GM18502 (cell line): Measurements from ENCODE around the gene ABCC8.

Experiments
- ATAC-seq: cut with Tn5 transposase; IDR thresholded peaks from one replicate; pipeline ENCODE4 v1.9.1; 2021; ENCODE audit warnings: mild to moderate bottlenecking; ENCODE audit not compliant: unreplicated experiment, poor library complexity

ABCC8 gene

DNA sequence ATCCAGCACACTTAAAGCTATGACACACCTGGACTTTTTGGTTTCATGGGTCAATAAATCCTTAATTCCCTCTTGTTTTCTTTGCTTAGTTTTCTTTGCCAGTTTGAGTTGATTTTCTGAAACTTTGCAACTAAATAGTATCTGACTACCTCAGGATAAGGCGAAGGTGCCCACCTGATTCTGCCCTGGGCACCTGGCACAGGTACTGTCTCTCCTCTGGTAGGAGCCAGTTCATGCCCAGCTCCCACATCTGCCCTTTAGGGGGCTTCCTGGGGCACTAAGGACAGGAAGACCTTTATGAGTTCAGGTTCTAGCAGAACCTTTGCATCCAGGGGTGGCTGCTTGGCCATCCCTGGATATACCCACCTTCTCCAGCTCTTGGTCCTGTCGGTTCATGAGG, 68.6 kb downstream of the ABCC8 start:
- no peak for ATAC-seq

DNA sequence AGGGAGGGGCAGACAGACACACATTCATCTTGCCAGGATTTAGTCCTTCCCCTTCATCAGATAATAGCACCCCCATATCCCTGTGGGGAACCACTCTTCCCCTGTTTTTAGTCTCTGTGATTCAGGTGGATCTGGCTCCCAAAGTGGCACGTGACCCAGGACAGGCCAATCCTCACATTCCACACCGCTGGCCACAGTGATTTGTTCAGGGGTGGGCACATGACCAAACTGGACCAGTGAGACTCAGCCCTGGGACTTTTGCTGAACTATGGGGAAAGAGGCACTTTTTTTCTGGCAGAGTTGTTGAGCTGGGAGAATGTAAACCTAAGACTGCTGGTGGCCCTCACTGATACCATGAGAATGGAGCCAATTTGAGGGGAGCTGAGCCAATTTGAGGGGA, 69.1 kb downstream of the ABCC8 start:
- no peak for ATAC-seq

DNA sequence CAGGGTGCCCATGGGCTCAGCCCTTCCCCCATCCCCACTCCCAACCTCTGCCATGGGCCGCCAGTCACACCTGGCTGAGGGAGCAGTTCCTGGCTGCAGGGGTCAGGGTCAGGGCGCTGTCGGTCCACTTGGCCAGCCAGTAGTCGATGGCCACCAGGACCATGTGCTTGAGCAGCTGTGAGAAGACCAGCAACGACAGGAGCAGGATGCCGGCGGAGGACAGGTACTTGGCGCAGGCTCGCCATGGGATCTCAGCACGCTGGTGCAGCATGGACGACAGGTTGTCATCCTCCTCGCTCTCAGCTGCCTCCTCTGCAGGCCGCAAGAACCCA, 69.9 kb downstream of the ABCC8 start:
- no peak for ATAC-seq

DNA sequence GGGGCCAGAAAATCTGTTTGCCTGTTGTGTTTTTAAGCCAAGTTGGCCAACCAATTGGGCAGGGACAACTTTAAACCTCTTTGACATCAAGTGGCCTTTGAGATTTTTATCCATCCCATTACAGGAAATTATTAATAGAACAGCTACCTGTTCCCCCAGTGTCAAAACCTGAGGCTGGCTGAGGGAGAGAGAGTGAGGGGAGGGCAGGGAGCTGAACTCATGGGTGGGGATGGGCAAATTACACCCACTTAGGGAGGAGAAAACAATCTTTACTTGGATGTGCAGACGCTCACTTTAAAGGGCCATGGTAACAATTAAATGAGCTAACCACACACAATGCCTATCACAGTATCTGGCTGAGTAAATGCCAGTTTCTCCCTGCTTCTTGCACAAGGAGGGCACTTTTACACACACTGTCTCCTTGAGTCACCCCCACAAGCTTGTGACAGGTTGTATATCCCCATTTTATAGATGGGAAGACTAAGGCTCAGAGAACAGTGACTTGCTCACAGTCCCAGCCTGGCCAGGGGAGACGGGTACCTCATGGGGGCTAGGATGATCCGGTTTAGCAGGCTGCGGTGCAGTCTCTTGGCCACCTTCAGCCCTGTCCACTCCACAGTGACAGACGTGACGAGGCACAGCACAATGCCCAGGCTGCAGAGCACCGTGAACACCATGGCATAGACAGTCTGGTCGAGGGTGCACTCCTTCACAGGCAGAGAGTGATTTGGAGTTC, 70.4 kb downstream of the ABCC8 start:
- ATAC-seq, result no peak

DNA sequence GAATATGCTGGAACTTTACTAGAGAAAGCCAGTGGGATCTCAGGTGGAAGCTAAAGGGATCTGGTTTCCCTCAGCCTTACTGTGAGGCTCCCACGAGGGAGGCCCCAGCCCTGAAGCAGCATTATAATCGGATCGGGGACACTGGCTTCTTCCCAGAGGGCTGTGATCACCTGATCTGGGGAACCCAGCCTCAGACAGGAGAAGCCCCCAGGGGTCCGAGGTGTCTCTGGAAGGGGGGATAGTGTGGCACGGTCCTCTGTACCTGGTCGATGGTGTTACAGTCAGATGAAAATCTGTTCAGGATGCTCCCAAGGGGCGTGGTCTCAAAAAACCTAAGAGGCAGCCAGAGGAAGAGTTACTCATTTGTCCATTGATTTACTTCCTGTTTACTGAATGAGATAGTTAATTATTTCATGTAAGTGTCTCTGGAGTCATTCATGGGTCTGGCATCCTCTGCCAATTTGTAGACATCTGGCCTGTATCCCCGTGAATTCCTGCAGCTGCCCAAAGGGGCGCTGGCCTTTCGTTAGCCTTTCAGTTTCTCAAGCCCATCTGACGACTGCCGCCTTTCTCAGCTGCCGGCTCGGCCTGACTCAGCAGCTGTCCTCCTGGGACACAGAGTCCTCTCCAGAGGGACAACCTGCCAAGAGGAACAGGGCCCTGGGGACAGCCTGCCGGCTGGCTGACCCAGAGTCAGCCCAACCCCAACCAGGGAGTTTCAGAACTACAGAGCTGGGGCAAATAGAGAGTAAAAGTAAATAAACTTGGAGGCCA, 71.2 kb downstream of the ABCC8 start:
- no peak for ATAC-seq

DNA sequence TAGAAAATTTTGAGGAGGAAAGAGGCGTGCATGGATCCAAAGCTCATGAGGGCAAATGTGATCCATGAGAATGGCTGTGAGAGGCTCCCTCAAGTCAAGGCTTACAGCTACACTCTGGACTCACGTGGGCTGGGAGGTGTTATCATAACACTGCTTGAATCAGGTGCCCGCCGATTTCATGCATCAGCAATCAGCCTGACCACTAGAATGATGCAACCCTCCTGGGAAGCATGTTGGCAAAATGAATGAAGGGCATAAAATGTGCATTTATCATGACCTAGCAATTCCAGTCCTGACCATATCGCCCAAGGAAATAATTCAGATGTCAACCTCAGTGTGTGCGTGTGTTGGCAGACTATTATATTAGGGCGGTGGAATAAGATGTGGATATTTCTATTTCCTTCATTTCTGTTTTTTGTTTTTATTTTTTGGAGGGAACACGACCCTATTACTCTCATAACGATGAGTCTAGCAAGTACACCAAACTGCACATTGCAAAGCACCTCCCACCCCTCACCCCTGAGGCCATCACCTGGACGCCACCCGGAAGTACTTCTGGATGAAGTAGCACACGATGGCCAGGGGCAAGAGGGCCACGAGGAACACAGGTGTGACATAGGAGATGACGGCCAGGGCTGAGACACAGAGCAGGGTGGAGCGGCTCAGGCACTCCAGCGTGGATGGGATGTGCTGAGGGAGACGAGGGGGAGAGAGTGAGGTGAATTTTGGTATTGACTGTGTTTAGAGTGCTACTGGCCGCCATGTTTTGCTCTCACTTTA, 72.5 kb downstream of the ABCC8 start:
- ATAC-seq, result no peak

DNA sequence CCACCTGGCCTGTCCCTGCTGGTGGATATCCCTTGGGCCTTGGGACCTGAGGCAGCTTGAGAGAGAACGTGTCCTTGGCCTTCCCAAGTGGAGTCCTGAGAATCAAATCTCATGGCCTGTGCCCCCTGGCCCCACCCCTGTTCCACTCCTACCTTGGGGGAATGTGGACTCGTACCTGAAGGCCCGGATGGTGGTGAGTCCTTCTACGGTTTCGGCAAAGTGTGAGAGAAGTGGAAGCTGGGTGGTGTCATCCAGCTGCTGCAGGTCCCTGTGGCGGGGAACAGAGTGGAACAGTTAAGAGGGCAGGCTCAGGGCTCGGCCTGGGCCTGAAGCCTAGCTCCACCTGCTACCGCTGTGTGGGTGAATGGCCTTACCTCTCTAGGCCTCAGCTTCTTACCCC, 74.2 kb downstream of the ABCC8 start:
- no peak for ATAC-seq

DNA sequence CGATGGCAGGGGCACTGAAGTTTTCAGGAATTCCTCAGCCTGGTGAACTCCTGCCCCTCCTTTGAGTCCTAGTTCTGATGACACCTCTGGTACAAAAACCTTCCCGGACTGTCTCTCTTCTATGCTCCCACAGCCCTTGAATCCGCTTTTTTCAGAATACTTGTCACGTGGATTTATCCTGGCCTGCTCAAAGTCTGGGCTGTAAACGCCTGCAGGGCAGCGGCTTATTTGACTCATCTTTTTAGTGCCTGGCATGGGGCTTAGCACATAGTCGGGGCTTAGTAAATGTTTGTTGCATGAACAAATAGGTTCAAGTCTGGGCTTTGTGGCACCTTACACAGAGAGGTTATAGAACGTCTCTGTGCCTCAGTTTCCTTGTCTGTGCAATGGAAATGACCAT, 74.8 kb downstream of the ABCC8 start:
- ATAC-seq, result no peak

DNA sequence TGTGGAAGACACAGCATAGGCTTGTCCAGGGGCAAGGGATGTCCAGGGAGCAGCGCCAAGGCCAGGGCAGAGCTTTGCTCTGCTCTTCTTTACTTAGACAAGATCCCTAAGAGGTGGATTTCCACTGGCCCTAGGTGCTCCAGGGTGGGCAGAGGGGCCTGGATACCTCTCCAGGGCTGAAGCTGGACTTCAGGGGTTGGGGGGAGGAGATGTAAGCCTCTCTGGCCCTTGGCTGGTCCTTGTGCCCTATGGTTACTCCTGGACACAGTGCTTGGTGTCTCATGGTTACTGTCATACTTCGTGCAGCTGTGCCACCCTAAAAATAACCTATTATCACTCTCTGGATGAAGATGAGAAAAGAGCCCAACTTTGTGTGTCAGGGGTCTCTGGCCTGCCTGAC, 75.3 kb downstream of the ABCC8 start:
- ATAC-seq, result no peak

DNA sequence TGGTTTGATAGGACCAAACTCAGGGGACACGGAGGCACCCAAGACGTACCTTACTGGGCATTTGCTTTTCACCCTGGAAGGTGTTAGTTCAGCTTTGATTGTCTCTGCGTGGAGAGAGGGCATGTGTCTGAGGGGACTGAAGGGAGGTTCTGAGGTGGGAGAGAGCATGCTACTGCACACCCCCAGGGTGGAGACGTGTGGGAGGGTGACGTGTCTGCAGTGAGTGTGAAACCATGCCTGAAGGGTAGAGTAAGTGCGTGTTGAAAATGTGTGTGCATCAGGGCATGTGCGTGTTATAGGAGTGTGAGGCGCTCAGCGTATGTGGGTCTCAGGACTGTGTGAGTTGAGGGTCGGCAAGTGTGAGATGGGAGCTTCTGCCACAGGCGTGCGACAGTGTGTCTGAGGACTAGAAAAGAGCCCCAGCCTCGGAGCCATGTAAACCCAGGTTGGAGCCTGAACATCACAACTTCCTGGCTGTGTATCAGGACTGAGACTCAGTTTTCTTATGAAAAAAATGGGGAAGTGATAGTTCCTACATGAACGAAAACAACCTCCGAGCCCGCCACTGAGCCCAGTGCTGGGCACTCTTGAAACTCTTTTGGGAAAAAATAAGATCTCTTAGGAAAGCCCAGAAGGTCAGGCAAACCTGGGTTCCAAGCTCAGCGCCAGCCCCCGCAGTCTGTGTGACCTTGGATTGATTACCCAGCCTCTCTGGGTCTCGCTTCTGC, 76.4 kb downstream of the ABCC8 start:
- peak; percentile 72 for ATAC-seq

DNA sequence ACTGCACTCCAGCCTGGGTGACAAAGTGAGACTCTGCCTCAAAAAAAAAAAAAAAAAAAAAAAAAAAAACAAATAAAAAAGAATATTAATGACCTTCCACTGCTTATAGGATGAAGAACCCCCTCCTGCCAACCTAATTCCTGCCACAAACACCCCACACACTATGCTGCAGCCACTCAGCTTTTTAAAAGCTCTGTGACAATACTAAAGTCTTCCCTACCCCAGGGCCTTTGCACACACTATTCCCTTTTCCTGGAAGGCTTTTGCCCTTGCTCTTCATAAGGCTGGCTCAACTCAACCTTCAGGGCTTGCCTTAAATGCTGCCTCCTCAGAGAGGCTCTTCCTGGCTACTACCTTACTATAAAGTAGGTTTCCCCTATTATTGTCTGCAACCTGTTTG, 77.4 kb downstream of the ABCC8 start:
- no peak for ATAC-seq

DNA sequence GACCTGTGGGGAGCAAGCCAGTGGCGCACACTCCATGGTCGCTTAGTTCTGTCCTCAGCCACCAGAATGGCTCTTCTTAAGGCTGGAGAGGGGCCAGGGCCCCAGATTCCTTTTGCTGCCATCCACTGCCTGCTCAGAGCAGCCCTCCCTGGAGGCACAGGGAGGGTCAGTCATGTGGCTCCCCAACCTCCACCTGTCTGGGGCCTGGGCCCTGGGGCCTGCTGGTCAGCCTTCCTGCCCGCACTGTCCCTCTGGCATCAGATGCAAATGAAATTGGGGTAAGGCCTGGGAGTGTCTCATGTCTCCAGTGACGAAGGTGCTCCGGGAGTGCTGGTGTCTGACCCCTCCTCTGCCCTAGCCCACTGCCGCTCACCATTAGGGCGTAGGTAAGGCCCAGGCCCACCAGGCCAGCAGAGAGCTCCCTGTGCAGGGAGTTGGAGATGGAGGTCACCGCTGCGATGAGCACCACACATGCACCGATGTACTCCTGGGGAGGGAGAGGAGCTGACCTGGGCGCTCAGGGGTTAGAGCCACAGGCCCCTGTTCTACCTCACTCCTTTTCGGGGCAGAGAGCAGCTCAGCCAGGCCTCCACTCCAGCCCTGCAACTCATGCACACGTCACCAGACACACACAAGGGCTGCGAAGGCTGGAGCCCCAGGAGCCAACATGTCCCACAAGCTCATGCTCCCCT, 79.2 kb downstream of the ABCC8 start:
- ATAC-seq, result no peak

DNA sequence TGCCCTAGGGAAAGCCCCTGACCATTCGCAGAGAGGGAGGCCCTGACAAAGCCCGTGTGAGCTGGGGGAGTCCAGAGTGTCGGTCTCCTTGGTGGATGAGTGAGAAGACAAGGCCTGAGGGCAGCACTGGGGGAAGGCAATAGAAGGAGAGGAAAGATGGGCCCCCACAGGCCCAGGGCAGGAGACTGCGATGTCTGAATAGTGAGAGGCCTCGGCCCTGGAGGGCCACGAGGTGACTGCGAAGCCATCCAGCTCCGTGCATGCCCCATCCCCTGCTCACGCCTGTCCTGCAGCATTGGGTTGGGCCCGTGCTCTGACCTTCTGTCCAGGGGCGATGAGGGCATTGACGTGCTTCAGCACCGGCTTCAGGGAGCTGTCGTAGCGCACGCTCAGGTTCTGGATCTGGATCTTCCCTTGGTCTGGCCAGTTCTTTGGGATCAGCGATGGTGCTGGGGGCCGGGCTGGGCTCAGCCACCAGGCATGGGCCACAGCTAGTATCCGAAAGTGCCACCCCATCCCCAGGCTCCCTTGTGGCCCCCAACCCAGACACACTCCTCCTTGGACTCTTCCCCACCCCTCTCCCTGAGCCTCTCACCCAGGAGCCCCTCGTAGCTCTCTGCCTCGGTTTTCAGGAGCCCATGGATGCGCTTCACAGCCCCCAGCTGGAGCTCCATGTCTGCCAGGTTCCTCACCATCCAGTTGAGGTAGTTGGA, 79.9 kb downstream of the ABCC8 start:
- ATAC-seq, result no peak

DNA sequence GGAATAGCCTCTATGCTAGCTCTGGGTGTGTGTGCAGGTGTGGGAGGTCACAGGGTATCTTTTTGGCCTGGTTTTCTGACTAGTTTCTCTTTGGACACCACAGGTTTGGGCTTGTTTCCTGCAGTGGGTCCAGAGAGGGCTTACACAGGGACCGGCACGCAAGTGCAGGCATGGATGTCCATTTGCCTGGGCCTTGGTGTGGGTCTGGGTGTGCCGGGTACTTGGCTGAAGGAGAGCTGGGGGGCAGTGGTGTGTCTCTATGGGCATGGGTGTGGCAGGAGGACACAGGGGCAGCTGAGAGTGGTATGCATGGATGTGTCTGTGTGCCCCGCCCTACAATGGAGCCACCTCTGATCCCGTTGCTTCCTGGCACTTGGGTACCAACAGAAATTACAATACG, 80.7 kb downstream of the ABCC8 start:
- no peak for ATAC-seq

DNA sequence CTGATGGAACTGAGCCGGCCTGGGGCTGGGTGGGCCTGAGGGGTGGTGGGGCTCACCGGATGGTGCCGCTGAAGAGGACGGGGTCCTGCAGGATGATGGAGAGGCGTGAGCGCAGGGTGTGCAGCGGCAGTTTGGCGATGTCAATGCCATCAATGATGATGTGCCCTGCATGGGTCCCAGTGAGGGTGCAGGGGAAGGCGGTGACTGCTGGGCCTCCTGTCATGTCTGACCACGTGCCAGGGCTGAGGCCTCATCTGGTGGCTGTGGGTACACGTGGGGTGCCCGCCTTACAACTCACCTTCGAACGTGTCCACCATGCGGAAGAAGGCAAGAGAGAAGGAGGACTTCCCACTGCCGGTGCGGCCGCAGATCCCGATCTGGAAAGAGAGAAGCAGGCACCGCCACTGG, 81.1 kb downstream of the ABCC8 start:
- no peak for ATAC-seq

DNA sequence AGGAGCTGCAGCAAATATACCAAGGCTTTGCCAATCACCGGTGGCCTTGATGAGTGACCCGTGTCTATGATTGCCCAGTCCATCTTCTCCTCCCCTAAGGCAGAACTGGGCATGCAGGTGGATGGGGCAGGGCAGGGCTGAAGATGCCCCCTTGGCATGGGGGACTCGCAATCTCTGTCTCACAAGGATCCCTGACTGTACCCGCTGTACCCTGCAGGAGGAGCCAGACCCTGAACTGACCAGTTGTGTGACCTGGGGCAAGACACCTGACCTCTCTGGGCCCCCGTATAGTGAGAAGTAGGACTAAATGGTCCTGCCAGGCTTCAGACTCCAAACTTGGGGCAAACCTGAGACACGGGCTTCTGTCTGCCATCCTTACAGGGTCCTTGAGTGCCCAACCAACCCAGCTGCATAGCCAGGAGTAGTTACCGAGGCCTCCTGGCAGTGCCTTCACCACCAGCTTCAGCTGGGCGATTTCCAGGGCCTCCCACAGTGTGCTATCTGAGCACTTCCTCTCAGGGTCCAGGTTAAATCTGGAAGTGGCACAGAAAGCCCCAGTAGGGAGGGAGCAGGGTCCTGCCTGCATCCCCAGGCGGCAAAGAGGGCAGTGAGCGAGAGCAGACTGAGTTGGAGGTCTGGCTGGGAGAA, 81.8 kb downstream of the ABCC8 start:
- ATAC-seq, result no peak

DNA sequence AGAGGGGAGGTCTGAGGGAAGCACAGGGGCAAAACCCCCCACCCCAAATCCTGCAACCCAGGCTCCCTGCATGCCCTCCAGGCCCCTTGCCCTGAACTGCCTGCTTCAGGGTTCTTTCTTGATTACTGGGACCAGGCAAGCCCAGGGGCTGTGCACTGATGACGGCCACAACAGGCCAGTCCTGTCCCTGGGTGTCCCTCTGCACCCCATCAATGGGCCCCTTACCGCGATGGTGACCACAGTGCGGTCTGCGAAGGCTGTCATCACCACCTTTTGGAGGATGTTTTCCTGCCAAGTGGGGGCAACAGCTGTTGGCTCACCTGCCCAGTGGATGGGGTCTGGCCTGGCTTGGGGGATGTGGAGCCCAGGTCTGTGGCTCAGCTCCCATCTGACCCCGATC, 83.2 kb downstream of the ABCC8 start:
- ATAC-seq, result no peak

DNA sequence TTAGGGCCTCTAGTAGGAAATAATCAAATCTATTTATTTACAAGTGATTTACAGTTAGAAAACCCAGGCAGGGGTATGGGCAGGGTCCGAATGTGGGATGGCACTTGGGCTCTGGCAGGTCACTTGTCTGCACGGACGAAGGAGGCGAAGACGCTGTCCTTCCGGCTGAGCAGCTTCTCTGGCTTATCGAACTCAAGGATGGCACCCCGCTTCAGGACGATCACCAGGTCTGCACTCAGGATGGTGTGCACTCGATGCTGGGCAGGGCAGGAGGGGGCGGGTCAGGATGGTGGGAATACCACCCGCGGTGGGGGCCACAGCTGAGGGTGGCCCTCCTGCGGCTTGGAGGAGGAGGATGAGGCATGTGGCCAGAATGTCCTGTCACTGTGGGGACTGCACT, 83.8 kb downstream of the ABCC8 start:
- no peak for ATAC-seq
